Loucy (cell line): ENCODE measurements around the gene COA1.

Source experiments
- H2AFZ ChIP-seq: fragments of 200-600 bp; sonication (generic); 2 replicates; pipeline ENCODE4 v1.6.0; 2016; ENCODE audit warnings: antibody characterized with exemption, mild to moderate bottlenecking, low read length, moderate library complexity
- H3F3A ChIP-seq: fragments of 200-600 bp; 2 replicates; pipeline ENCODE4 v1.6.0; 2016; ENCODE audit warnings: antibody characterized with exemption, low read depth, mild to moderate bottlenecking
- H3K27me3 ChIP-seq: fragments of 200-600 bp; sonication (generic); 2 replicates; pipeline ENCODE4 v1.6.1; 2014; ENCODE audit warnings: low read length, mild to moderate bottlenecking; ENCODE audit not compliant: insufficient read depth, poor library complexity, severe bottlenecking
- H3K36me3 ChIP-seq: fragments of 200-600 bp; sonication (generic); 2 replicates; pipeline ENCODE4 v1.6.1; 2016; ENCODE audit warnings: low read length; ENCODE audit not compliant: insufficient read depth
- H3K4me1 ChIP-seq: fragments of 200-600 bp; sonication (generic); 2 replicates; pipeline ENCODE4 v1.5.1; 2014; ENCODE audit warnings: low read length, mild to moderate bottlenecking; ENCODE audit not compliant: insufficient read depth, poor library complexity, severe bottlenecking
- H3K4me2 ChIP-seq: fragments of 200-600 bp; sonication (generic); 2 replicates; pipeline ENCODE4 v1.6.0; 2014; ENCODE audit warnings: antibody characterized with exemption, low read length, low read depth, mild to moderate bottlenecking; ENCODE audit not compliant: poor library complexity, severe bottlenecking
- H3K4me3 ChIP-seq: fragments of 200-600 bp; sonication (generic); 2 replicates; pipeline ENCODE4 v1.5.1; 2014; ENCODE audit warnings: low read length, mild to moderate bottlenecking, mixed read lengths; ENCODE audit not compliant: poor library complexity, severe bottlenecking
- H3K79me2 ChIP-seq: fragments of 200-600 bp; sonication (generic); 2 replicates; pipeline ENCODE4 v1.6.1; 2014; ENCODE audit warnings: low read length; ENCODE audit not compliant: insufficient read depth
- H3K9ac ChIP-seq: fragments of 200-600 bp; sonication (generic); 2 replicates; pipeline ENCODE4 v1.6.0; 2014; ENCODE audit warnings: mild to moderate bottlenecking, low read depth, low read length, moderate library complexity; ENCODE audit not compliant: poor library complexity, severe bottlenecking
- H3K9me2 ChIP-seq: fragments of 200-600 bp; sonication (generic); replicated peaks from 2 replicates; pipeline ENCODE4 v1.6.1; 2016; ENCODE audit warnings: low read depth, low read length, mixed read lengths
- H3K9me3 ChIP-seq: fragments of 200-600 bp; sonication (generic); 2 replicates; pipeline ENCODE4 v1.6.1; 2014; ENCODE audit warnings: mild to moderate bottlenecking, antibody characterized with exemption, low read length, low read depth; ENCODE audit not compliant: insufficient read depth
- H4K20me1 ChIP-seq: fragments of 200-600 bp; sonication (generic); 2 replicates; pipeline ENCODE4 v1.6.0; 2014; ENCODE audit warnings: antibody characterized with exemption, low read length, mild to moderate bottlenecking; ENCODE audit not compliant: insufficient read depth, poor library complexity, severe bottlenecking
- CTCF ChIP-seq: fragments of 200-600 bp; sonication (generic); conservative IDR thresholded peaks from 2 replicates; pipeline ENCODE4 v1.5.1; 2014; ENCODE audit warnings: mild to moderate bottlenecking, antibody characterized with exemption, low read length
- EZH2phosphoT487 ChIP-seq: fragments of 200-600 bp; IDR thresholded peaks from 2 replicates; pipeline ENCODE4 v1.6.1; 2018; ENCODE audit warnings: antibody characterized with exemption, mild to moderate bottlenecking, moderate library complexity, borderline replicate concordance

Gene COA1

GRCh38 chr7:43727494-43727893 is 1.8 kb downstream of the COA1 start:
- no peaks in the 10 kb centered on the region for H3F3A ChIP-seq
- no peaks in the 10 kb centered on the region for H3K36me3 ChIP-seq
- H3K79me2 ChIP-seq: peaks cover 67% of the 10 kb centered on the region
- TF ChIP-seq EZH2phosphoT487: no peak
- no peak; the same call in 1 of the 2 replicates for TF ChIP-seq CTCF
- no peaks in the 10 kb centered on the region for H3K9me2 ChIP-seq
- peak overlapping the region; percentile 88 for H3K4me3 ChIP-seq
- no peak overlapping the region for H2AFZ ChIP-seq
- H3K9ac ChIP-seq: no peak overlapping the region
- H4K20me1 ChIP-seq: peaks cover 15% of the 10 kb centered on the region
- H3K4me1 ChIP-seq: peaks cover 32% of the 10 kb centered on the region
- H3K27me3 ChIP-seq: no peaks in the 10 kb centered on the region
- H3K4me2 ChIP-seq: peak overlapping the region; percentile 86
- H3K9me3 ChIP-seq: no peaks in the 10 kb centered on the region

GRCh38 chr7:43727003-43727402 is 2.3 kb downstream of the COA1 start:
- Histone ChIP-seq H3K4me1 (peaks cover 32% of the 10 kb centered on the region), H2AFZ (no peak overlapping the region), H4K20me1 (peaks cover 17% of the 10 kb centered on the region), H3K9me2 (no peaks in the 10 kb centered on the region), H3K36me3 (no peaks in the 10 kb centered on the region), H3K79me2 (peaks cover 70% of the 10 kb centered on the region), H3K27me3 (no peaks in the 10 kb centered on the region), H3K9me3 (no peaks in the 10 kb centered on the region), H3F3A (no peaks in the 10 kb centered on the region), H3K4me2 (peak overlapping the region; percentile 86), H3K9ac (no peak overlapping the region), H3K4me3 (peak overlapping the region; percentile 88)
- no peak for TF ChIP-seq CTCF
- TF ChIP-seq EZH2phosphoT487: no peak

- H3F3A ChIP-seq: no peaks in the 10 kb centered on the region
- no peak overlapping the region for H3K9ac ChIP-seq
- no peak for TF ChIP-seq CTCF
- no peak for TF ChIP-seq EZH2phosphoT487
- H4K20me1 ChIP-seq: peaks cover 22% of the 10 kb centered on the region
- no peak overlapping the region for H2AFZ ChIP-seq
- no peaks in the 10 kb centered on the region for H3K36me3 ChIP-seq
- H3K4me1 ChIP-seq: peaks cover 33% of the 10 kb centered on the region
- no peaks in the 10 kb centered on the region for H3K9me3 ChIP-seq
- no peaks in the 10 kb centered on the region for H3K9me2 ChIP-seq
- no peaks in the 10 kb centered on the region for H3K27me3 ChIP-seq
- H3K4me3 ChIP-seq: peak overlapping the region; percentile 88
- H3K4me2 ChIP-seq: peak overlapping the region; percentile 86
- peaks cover 70% of the 10 kb centered on the region for H3K79me2 ChIP-seq
These were observed 2.9 kb downstream of the COA1 start for GRCh38 chr7:43726466-43726865.
